PC-9 (cell line): Measurements from ENCODE around the gene EPGN. TPM values are rescaled to one million over a fixed set of nuclear protein-coding genes. Genes with fewer than 3 reads are reported as not detected.

Experiments
- BruUV-seq: library from RNA; stranded (reverse); fragments of 400-500 nt; replicated peaks from 2 replicates; lab custom pipeline; 2021; lab: Mats Ljungman, UMichigan
- CTCF ChIA-PET: fragments of 300-600 bp; sonication (Branson Sonifier 250); formaldehyde crosslinking; loops from one replicate; lab custom pipeline; 2022; ENCODE audit warnings: antibody characterized with exemption; lab: Charles Lee
- POLR2A ChIA-PET: fragments of 300-600 bp; sonication (Branson Sonifier 250); formaldehyde crosslinking; loops from one replicate; lab custom pipeline; 2022; ENCODE audit warnings: antibody characterized with exemption; ENCODE audit not compliant: unreplicated experiment; lab: Charles Lee
- DNase-seq, 2 experiments: peaks; one replicate each; pipeline versions ENCODE4 v3.0.0 to v3.0.0-alpha.2; 2015 to 2022; ENCODE audit warnings: mixed read lengths in 1 of 2
- H2AFZ ChIP-seq: fragments of 200-600 bp; sonication (generic); 2 replicates; pipeline ENCODE4 v1.8.1; 2017; ENCODE audit warnings: antibody characterized with exemption
- H3F3A ChIP-seq: fragments of 200-600 bp; sonication (generic); 2 replicates; pipeline ENCODE4 v1.8.1; 2017; ENCODE audit warnings: antibody characterized with exemption, mild to moderate bottlenecking, low read depth; ENCODE audit not compliant: insufficient read depth
- H3K27ac ChIP-seq: fragments of 200-600 bp; sonication (generic); 2 replicates; pipeline ENCODE4 v1.6.1; 2016; ENCODE audit warnings: mixed run types
- H3K27me3 ChIP-seq: fragments of 200-600 bp; sonication (generic); 2 replicates; pipeline ENCODE4 v1.6.1; 2016; ENCODE audit warnings: low read depth, mixed run types; ENCODE audit not compliant: insufficient read depth
- H3K36me3 ChIP-seq: fragments of 200-600 bp; sonication (generic); 2 replicates; pipeline ENCODE4 v1.6.1; 2016; ENCODE audit warnings: low read depth, mixed run types
- H3K4me1 ChIP-seq: fragments of 200-600 bp; sonication (generic); replicated peaks from 2 replicates; pipeline ENCODE4 v1.6.1; 2016; ENCODE audit warnings: mixed run types; ENCODE audit not compliant: insufficient read depth
- H3K4me2 ChIP-seq: fragments of 200-600 bp; sonication (generic); 2 replicates; pipeline ENCODE4 v1.6.1; 2017; ENCODE audit warnings: mixed run types
- H3K4me3 ChIP-seq: fragments of 200-600 bp; sonication (generic); 2 replicates; pipeline ENCODE4 v1.6.1; 2016; ENCODE audit warnings: mixed run types
- H3K79me2 ChIP-seq: fragments of 200-600 bp; sonication (generic); 2 replicates; pipeline ENCODE4 v1.6.1; 2017; ENCODE audit warnings: low read depth, mixed run types
- H3K9me2 ChIP-seq: fragments of 200-600 bp; sonication (generic); 2 replicates; pipeline ENCODE4 v1.8.1; 2017; ENCODE audit warnings: mild to moderate bottlenecking; ENCODE audit not compliant: insufficient read depth
- H3K9me3 ChIP-seq: fragments of 200-600 bp; sonication (generic); 2 replicates; pipeline ENCODE4 v1.8.1; 2016; ENCODE audit warnings: low read depth; ENCODE audit not compliant: insufficient read depth
- H4K20me1 ChIP-seq: fragments of 200-600 bp; sonication (generic); 2 replicates; pipeline ENCODE4 v1.8.1; 2017; ENCODE audit not compliant: insufficient read depth
- CTCF ChIP-seq: fragments of 200-600 bp; sonication (generic); conservative IDR thresholded peaks from 2 replicates; pipeline ENCODE4 v1.6.1; 2017; ENCODE audit warnings: mixed run types, antibody characterized with exemption, mild to moderate bottlenecking, moderate library complexity
- EZH2 ChIP-seq: fragments of 200-600 bp; sonication (generic); IDR thresholded peaks from 2 replicates; pipeline ENCODE4 v1.8.0; 2017; ENCODE audit warnings: antibody characterized with exemption, low read depth
- intact Hi-C: fragments of 100-400 bp; cut with micrococcal nuclease; formaldehyde crosslinking; loops from one replicate; pipeline ENCODE4 v1.10.0; 2022; ENCODE audit not compliant: unreplicated experiment
- total RNA-seq: library from RNA; stranded (reverse); gene quantifications from 2 replicates; pipeline ENCODE4 v1.2.3, GENCODE V29; 2021

The EPGN gene
- total RNA-seq, 1 experiment from 2014 or later = 4.5 TPM

- Histone ChIP-seq H3K36me3 (no peaks in the 10 kb centered on the region), H3K9me2 (no peaks in the 10 kb centered on the region; the same call in 1 of the 2 replicates), H3F3A (no peaks in the 10 kb centered on the region), H3K4me3 (no peak overlapping the region), H3K4me2 (no peak overlapping the region), H3K4me1 (no peaks in the 10 kb centered on the region), H3K27ac (no peak overlapping the region), H2AFZ (no peak overlapping the region), H3K27me3 (no peaks in the 10 kb centered on the region), H3K79me2 (no peaks in the 10 kb centered on the region), H3K9me3 (no peaks in the 10 kb centered on the region), H4K20me1 (no peaks in the 10 kb centered on the region)
- ChIA-PET POLR2A (no interaction called here), CTCF (no interaction called here)
- DNase-seq = no peak
- TF ChIP-seq EZH2 (no peak), CTCF (no peak)
- no TSS peak for BruUV-seq
- intact Hi-C loops = no loop called here
Observed at GRCh38 chr4:74330295-74330750, 22.1 kb downstream of the EPGN start.

GRCh38 chr4:74331252-74331651 lies 23.0 kb downstream of the EPGN start:
- BruUV-seq = no TSS peak
- TF ChIP-seq EZH2 (no peak), CTCF (no peak)
- H2AFZ ChIP-seq = no peak overlapping the region
- ChIA-PET POLR2A (no interaction called here), CTCF (no interaction called here)
- H3K4me2 ChIP-seq = no peak overlapping the region
- no peaks in the 10 kb centered on the region for H3F3A ChIP-seq
- H3K79me2 ChIP-seq = no peaks in the 10 kb centered on the region
- no peaks in the 10 kb centered on the region for H3K9me3 ChIP-seq
- H4K20me1 ChIP-seq = no peaks in the 10 kb centered on the region
- no peaks in the 10 kb centered on the region for H3K27me3 ChIP-seq
- DNase-seq = no peak
- no peak overlapping the region for H3K4me3 ChIP-seq
- no peaks in the 10 kb centered on the region for H3K4me1 ChIP-seq
- no peaks in the 10 kb centered on the region for H3K9me2 ChIP-seq
- intact Hi-C loops = no loop called here
- H3K27ac ChIP-seq = no peak overlapping the region
- no peaks in the 10 kb centered on the region for H3K36me3 ChIP-seq

- H4K20me1 ChIP-seq = no peaks in the 10 kb centered on the region
- H3K9me2 ChIP-seq = no peaks in the 10 kb centered on the region
- no peak overlapping the region for H2AFZ ChIP-seq
- intact Hi-C loops = no loop called here
- no peak for DNase-seq
- no peak overlapping the region for H3K27ac ChIP-seq
- no peak overlapping the region for H3K4me2 ChIP-seq
- H3K36me3 ChIP-seq = no peaks in the 10 kb centered on the region
- H3K79me2 ChIP-seq = no peaks in the 10 kb centered on the region
- H3K9me3 ChIP-seq = no peaks in the 10 kb centered on the region
- no TSS peak for BruUV-seq
- POLR2A ChIA-PET = no interaction called here
- TF ChIP-seq CTCF = no peak
- no peak for TF ChIP-seq EZH2
- H3K27me3 ChIP-seq = no peaks in the 10 kb centered on the region
- H3K4me3 ChIP-seq = no peak overlapping the region
- CTCF ChIA-PET = no interaction called here
- no peaks in the 10 kb centered on the region for H3F3A ChIP-seq
- H3K4me1 ChIP-seq = no peaks in the 10 kb centered on the region
Observed at GRCh38 chr4:74331944-74332343, 23.7 kb downstream of the EPGN start.
